Endothelial cell of umbilical vein (primary cell): ENCODE data around the gene SQOR.

ENCODE experiments used
- EZH2 ChIP-seq: IDR thresholded peaks from 2 replicates; pipeline ENCODE4 v1.6.1; 2012; ENCODE audit warnings: borderline replicate concordance, low read depth, mild to moderate bottlenecking, moderate library complexity, low read length, inconsistent platforms; ENCODE audit not compliant: severe bottlenecking
- MYC ChIP-seq: IDR thresholded peaks from one replicate; pipeline ENCODE4 v1.6.1; 2011; ENCODE audit warnings: mild to moderate bottlenecking, low read depth, low read length
- POLR2AphosphoS5 ChIP-seq: IDR thresholded peaks from 2 replicates; pipeline ENCODE4 v1.6.1; 2012; ENCODE audit warnings: low read depth, mild to moderate bottlenecking, control low read depth, low read length, moderate library complexity; ENCODE audit not compliant: insufficient read depth

GRCh38 chr15:45670091-45670490 is 35.3 kb downstream of the SQOR start:
- TF ChIP-seq MYC (no peak), EZH2 (no peak), POLR2AphosphoS5 (no peak)
